C4-2B (cell line): ENCODE measurements around the gene ATP8B3.

Experiments used
- CTCF ChIP-seq: fragments of 450-650 bp; conservative IDR thresholded peaks from 2 replicates; pipeline ENCODE4 v1.5.1; 2017; ENCODE audit warnings: mild to moderate bottlenecking
- ZFX ChIP-seq: fragments of 450-650 bp; IDR thresholded peaks from 2 replicates; pipeline ENCODE4 v1.6.1; 2017

- TF ChIP-seq CTCF, result no peak
- TF ChIP-seq ZFX, result no peak
These were observed 42.0 kb upstream of the ATP8B3 start for GRCh38 chr19:1854039-1854541.
